H9 (cell line): ENCODE data around the gene MTFMT. TPM values are rescaled to one million over a fixed set of nuclear protein-coding genes. Genes with fewer than 3 reads are reported as not detected.

Source experiments
- DNase-seq: peaks from one replicate; pipeline ENCODE4 v3.0.0-alpha.2; 2017
- H2AFZ ChIP-seq: one replicate; pipeline ENCODE4 v1.6.1; 2013; ENCODE audit warnings: mild to moderate bottlenecking, low read length, control low read depth, moderate library complexity
- H2AK5ac ChIP-seq: 2 replicates; pipeline ENCODE4 v1.6.1; 2013; ENCODE audit warnings: low read length, control low read depth, mixed read lengths; ENCODE audit not compliant: insufficient read length
- H2BK120ac ChIP-seq: one replicate; pipeline ENCODE4 v1.6.1; 2013; ENCODE audit warnings: low read depth, mild to moderate bottlenecking, low read length, control low read depth, inconsistent platforms; ENCODE audit not compliant: poor library complexity, severe bottlenecking
- H2BK12ac ChIP-seq: 2 replicates; pipeline ENCODE4 v1.6.1; 2013; ENCODE audit warnings: low read length, control low read depth, mixed read lengths, low read depth; ENCODE audit not compliant: insufficient read length
- H2BK15ac ChIP-seq: 2 replicates; pipeline ENCODE4 v1.6.1; 2013; ENCODE audit warnings: low read depth, low read length, control low read depth
- H2BK20ac ChIP-seq: one replicate; pipeline ENCODE4 v1.6.1; 2013; ENCODE audit warnings: low read depth, mild to moderate bottlenecking, low read length, control low read depth, inconsistent platforms; ENCODE audit not compliant: poor library complexity, severe bottlenecking
- H2BK5ac ChIP-seq: 2 replicates; pipeline ENCODE4 v1.6.1; 2013; ENCODE audit warnings: low read length, control low read depth, mixed read lengths; ENCODE audit not compliant: insufficient read length
- H3K14ac ChIP-seq: 2 replicates; pipeline ENCODE4 v1.6.1; 2013; ENCODE audit warnings: low read length, control low read depth; ENCODE audit not compliant: insufficient read depth
- H3K18ac ChIP-seq: 2 replicates; pipeline ENCODE4 v1.6.1; 2013; ENCODE audit warnings: low read depth, mild to moderate bottlenecking, mixed read lengths, low read length, control low read depth; ENCODE audit not compliant: insufficient read length
- H3K23ac ChIP-seq: 2 replicates; pipeline ENCODE4 v1.6.1; 2013; ENCODE audit warnings: low read length, control low read depth, mixed read lengths, low read depth; ENCODE audit not compliant: insufficient read length
- H3K23me2 ChIP-seq: 2 replicates; pipeline ENCODE4 v1.6.1; 2013; ENCODE audit warnings: low read depth, mild to moderate bottlenecking, mixed read lengths, low read length, control low read depth; ENCODE audit not compliant: insufficient read length, poor library complexity, severe bottlenecking
- H3K27ac ChIP-seq: 2 replicates; pipeline ENCODE4 v1.5.1; 2013; ENCODE audit warnings: low read length, control low read depth, mixed read lengths, low read depth; ENCODE audit not compliant: insufficient read length
- H3K27me3 ChIP-seq: 2 replicates; pipeline ENCODE4 v1.6.1; 2013; ENCODE audit warnings: low read length, control low read depth, inconsistent platforms; ENCODE audit not compliant: insufficient read depth
- H3K4ac ChIP-seq: 2 replicates; pipeline ENCODE4 v1.6.1; 2013; ENCODE audit warnings: low read depth, mild to moderate bottlenecking, control low read depth, inconsistent platforms, low read length, moderate library complexity
- H3K4me1 ChIP-seq: 2 replicates; pipeline ENCODE4 v1.6.1; 2013; ENCODE audit warnings: low read length, control low read depth, inconsistent platforms; ENCODE audit not compliant: insufficient read depth
- H3K4me2 ChIP-seq: 2 replicates; pipeline ENCODE4 v1.6.1; 2013; ENCODE audit warnings: low read length, control low read depth, mixed read lengths; ENCODE audit not compliant: insufficient read length, insufficient read depth
- H3K56ac ChIP-seq: 2 replicates; pipeline ENCODE4 v1.6.1; 2013; ENCODE audit warnings: low read depth, mild to moderate bottlenecking, mixed read lengths, low read length, control low read depth; ENCODE audit not compliant: insufficient read length
- H3K79me1 ChIP-seq: 2 replicates; pipeline ENCODE4 v1.6.1; 2013; ENCODE audit warnings: low read depth, mild to moderate bottlenecking, moderate library complexity, low read length, control low read depth, inconsistent platforms; ENCODE audit not compliant: insufficient read depth, poor library complexity, severe bottlenecking
- H3K79me2 ChIP-seq: 2 replicates; pipeline ENCODE4 v1.6.1; 2013; ENCODE audit warnings: low read length, control low read depth, inconsistent platforms; ENCODE audit not compliant: insufficient read depth
- H3K9ac ChIP-seq: 2 replicates; pipeline ENCODE4 v1.6.1; 2013; ENCODE audit warnings: low read length, control low read depth, mixed read lengths; ENCODE audit not compliant: insufficient read length; ENCODE audit errors: extremely low read depth
- H3K9me3 ChIP-seq: one replicate; pipeline ENCODE4 v1.6.1; 2013; ENCODE audit warnings: low read depth, low read length, inconsistent platforms; ENCODE audit not compliant: control insufficient read depth
- H3T11ph ChIP-seq: one replicate; pipeline ENCODE4 v1.6.1; 2013; ENCODE audit warnings: mild to moderate bottlenecking, low read length, control low read depth, inconsistent platforms
- H4K20me1 ChIP-seq: one replicate; pipeline ENCODE4 v1.6.1; 2013; ENCODE audit not compliant: control insufficient read depth, insufficient read length, insufficient read depth
- H4K5ac ChIP-seq: 2 replicates; pipeline ENCODE4 v1.6.1; 2013; ENCODE audit warnings: low read depth, mild to moderate bottlenecking, mixed read lengths, low read length, control low read depth; ENCODE audit not compliant: insufficient read length
- H4K8ac ChIP-seq: replicated peaks from 2 replicates; pipeline ENCODE4 v1.6.1; 2013; ENCODE audit warnings: low read length, control low read depth, mixed read lengths, low read depth; ENCODE audit not compliant: insufficient read length
- H4K91ac ChIP-seq: 2 replicates; pipeline ENCODE4 v1.6.1; 2013; ENCODE audit warnings: low read depth, mild to moderate bottlenecking, moderate library complexity, mixed read lengths, low read length, control low read depth; ENCODE audit not compliant: insufficient read length
- H3K27ac Mint-ChIP-seq, 3 experiments: 2 replicates in 2 of 3; 3 replicates in 1 of 3; pipeline ENCODE4 v1.8.0; 2020 to 2021; ENCODE audit warnings: mixed read lengths in 3 of 3, mild to moderate bottlenecking in 1 of 3, moderate library complexity in 1 of 3
- H3K27me3 Mint-ChIP-seq: 2 replicates; pipeline ENCODE4 v1.8.0; 2021; ENCODE audit warnings: low read depth, mild to moderate bottlenecking, moderate library complexity, mixed read lengths
- H3K36me3 Mint-ChIP-seq, 3 experiments: 2 replicates in 2 of 3; 3 replicates in 1 of 3; pipeline ENCODE4 v1.8.0; 2020 to 2021; ENCODE audit warnings: low read depth in 3 of 3, mixed read lengths in 3 of 3; ENCODE audit not compliant: insufficient read depth in 1 of 3
- H3K4me1 Mint-ChIP-seq, 2 experiments: 2 replicates each; pipeline ENCODE4 v1.8.0; 2020; ENCODE audit warnings: mixed read lengths in 2 of 2
- H3K4me3 Mint-ChIP-seq, 2 experiments: 2 replicates in 1 of 2; 3 replicates in 1 of 2; pipeline ENCODE4 v1.8.0; 2020 to 2021; ENCODE audit warnings: mild to moderate bottlenecking in 2 of 2, mixed read lengths in 2 of 2, moderate library complexity in 1 of 2
- H3K9me3 Mint-ChIP-seq, 2 experiments: 2 replicates in 1 of 2; 3 replicates in 1 of 2; pipeline ENCODE4 v1.8.0; 2020; ENCODE audit warnings: mild to moderate bottlenecking in 2 of 2, mixed read lengths in 2 of 2, moderate library complexity in 1 of 2
- WGBS: extraction: QIAGEN DNeasy Blood & Tissue Kit; methylation state at CpG from one replicate; pipeline ENCODE4 v1.1.7; 2013; ENCODE audit warnings: missing lambda C conversion rate, low lambda C conversion rate, mixed read lengths; ENCODE audit not compliant: insufficient read length; ENCODE audit errors: extremely low coverage; 5-methylcytosine and 5-hydroxymethylcytosine counted together
- total RNA-seq: library from RNA; stranded (reverse); gene quantifications from 2 replicates; pipeline ENCODE4 v1.2.1, GENCODE V29; 2021
- TF ChIP-seq, protein P1 (sequence below): fragments of 200-600 bp; sonication (generic); conservative IDR thresholded peaks from 3 replicates; pipeline ENCODE4 v1.8.0; 2021; ENCODE audit warnings: antibody characterized with exemption, mild to moderate bottlenecking

The MTFMT gene
- total RNA-seq, 1 experiment from 2014 or later: 16.0 TPM

DNA sequence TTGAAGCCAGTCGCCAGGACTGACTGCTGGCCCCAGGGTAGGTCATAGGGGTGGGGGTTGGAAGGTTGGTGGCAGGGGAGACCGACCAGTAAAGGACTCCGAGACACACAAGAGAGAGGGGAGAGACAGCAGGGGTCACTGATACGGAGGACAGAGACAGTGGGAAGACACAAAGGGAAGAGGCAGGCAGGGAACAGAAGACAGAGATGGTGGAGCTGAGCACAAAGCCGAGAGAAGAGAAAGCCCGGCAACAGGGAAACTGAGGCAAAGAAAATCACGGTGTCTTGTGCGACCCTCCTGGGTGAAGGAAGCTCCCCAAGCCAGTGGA is 37.8 kb upstream of the MTFMT start:
- H3K27ac ChIP-seq: no peak overlapping the region
- H3K27ac Mint-ChIP-seq: peak overlapping the region in 1 of 3 experiments; percentile 77; a peak in 2 of 7 replicates
- peaks cover 0 to 3% (median 0%) of the 10 kb centered on the region in 3 experiments; a peak in 2 of 7 replicates for H3K36me3 Mint-ChIP-seq
- peak overlapping the region; percentile 74 to 81 for H3K4me3 Mint-ChIP-seq
- H3K4ac ChIP-seq: no peak overlapping the region
- no peaks in the 10 kb centered on the region for H3K27me3 ChIP-seq
- no peak for DNase-seq
- H3K23me2 ChIP-seq: peaks cover 7% of the 10 kb centered on the region
- H3K56ac ChIP-seq: no peak overlapping the region
- H3K79me2 ChIP-seq: no peaks in the 10 kb centered on the region
- no peak overlapping the region for H2AFZ ChIP-seq
- no peak overlapping the region for H4K91ac ChIP-seq
- H4K20me1 ChIP-seq: no peaks in the 10 kb centered on the region
- TF ChIP-seq, protein P1, sequence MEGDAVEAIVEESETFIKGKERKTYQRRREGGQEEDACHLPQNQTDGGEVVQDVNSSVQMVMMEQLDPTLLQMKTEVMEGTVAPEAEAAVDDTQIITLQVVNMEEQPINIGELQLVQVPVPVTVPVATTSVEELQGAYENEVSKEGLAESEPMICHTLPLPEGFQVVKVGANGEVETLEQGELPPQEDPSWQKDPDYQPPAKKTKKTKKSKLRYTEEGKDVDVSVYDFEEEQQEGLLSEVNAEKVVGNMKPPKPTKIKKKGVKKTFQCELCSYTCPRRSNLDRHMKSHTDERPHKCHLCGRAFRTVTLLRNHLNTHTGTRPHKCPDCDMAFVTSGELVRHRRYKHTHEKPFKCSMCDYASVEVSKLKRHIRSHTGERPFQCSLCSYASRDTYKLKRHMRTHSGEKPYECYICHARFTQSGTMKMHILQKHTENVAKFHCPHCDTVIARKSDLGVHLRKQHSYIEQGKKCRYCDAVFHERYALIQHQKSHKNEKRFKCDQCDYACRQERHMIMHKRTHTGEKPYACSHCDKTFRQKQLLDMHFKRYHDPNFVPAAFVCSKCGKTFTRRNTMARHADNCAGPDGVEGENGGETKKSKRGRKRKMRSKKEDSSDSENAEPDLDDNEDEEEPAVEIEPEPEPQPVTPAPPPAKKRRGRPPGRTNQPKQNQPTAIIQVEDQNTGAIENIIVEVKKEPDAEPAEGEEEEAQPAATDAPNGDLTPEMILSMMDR: no peak
- no peak overlapping the region for H2BK20ac ChIP-seq
- no peak overlapping the region for H2BK120ac ChIP-seq
- no peaks in the 10 kb centered on the region for H3K79me1 ChIP-seq
- peaks cover 5% of the 10 kb centered on the region for H3K4me1 ChIP-seq
- peak overlapping the region; percentile 16 for H3K9ac ChIP-seq
- no peak overlapping the region for H3K23ac ChIP-seq
- H3K9me3 Mint-ChIP-seq: no peaks in the 10 kb centered on the region; a peak in 1 of 5 replicates
- no peak overlapping the region for H2BK5ac ChIP-seq
- H2BK12ac ChIP-seq: no peak overlapping the region
- H3K27me3 Mint-ChIP-seq: peaks cover 8% of the 10 kb centered on the region
- no peak overlapping the region for H4K5ac ChIP-seq
- peak overlapping the region; percentile 78 for H3K4me2 ChIP-seq
- peaks cover 36 to 37% of the 10 kb centered on the region in 2 experiments for H3K4me1 Mint-ChIP-seq
- peak overlapping the region; percentile 47 for H3K18ac ChIP-seq
- no peak overlapping the region for H4K8ac ChIP-seq
- peak overlapping the region; percentile 62; the same call in 1 of the 2 replicates for H3K14ac ChIP-seq
- WGBS: no CpG with 5 or more reads among the region's 8 CpGs
- H3K9me3 ChIP-seq: no peaks in the 10 kb centered on the region
- H2AK5ac ChIP-seq: no peak overlapping the region
- H3T11ph ChIP-seq: no peak overlapping the region
- H2BK15ac ChIP-seq: no peak overlapping the region
